Breast epithelium (tissue), 3 donors: Measurements from ENCODE around the gene KIAA0513.

Source experiments
- CTCF ChIP-seq, 3 donors: fragments of 450-650 bp; IDR thresholded peaks; one replicate each; pipeline ENCODE4 v1.5.1; 2016 to 2017; ENCODE audit warnings: antibody characterized with exemption in 3 of 3, mild to moderate bottlenecking in 3 of 3, moderate library complexity in 3 of 3
- POLR2A ChIP-seq: fragments of 450-650 bp; IDR thresholded peaks from one replicate; pipeline ENCODE4 v1.6.1; 2016; ENCODE audit warnings: antibody characterized with exemption, mild to moderate bottlenecking, moderate library complexity
- POLR2AphosphoS5 ChIP-seq, 3 donors: sonication (generic); formaldehyde crosslinking; IDR thresholded peaks; one replicate each; pipeline ENCODE4 v1.6.1; 2017; ENCODE audit warnings: antibody characterized with exemption in 3 of 3

- TF ChIP-seq POLR2A (no peak), CTCF (IDR thresholded peaks at IDR 0.05) (no peak), POLR2AphosphoS5 (IDR thresholded peaks at IDR 0.05) (no peak)
Measured at GRCh38 chr16:85033171-85033570, 5.6 kb downstream of the KIAA0513 start.
